HCT116 (cell line): ENCODE measurements around the gene HDAC7. TPM values are rescaled to one million over a fixed set of nuclear protein-coding genes. Genes with fewer than 3 reads are reported as not detected.

Source experiments
- ATAC-seq: fragments of 200-7000 bp; cut with Tn5 transposase; 2 replicates; pipeline ENCODE4 v1.9.1; 2020; ENCODE audit warnings: mild to moderate bottlenecking, moderate library complexity
- BruUV-seq: library from RNA; stranded (reverse); fragments of 400-500 nt; replicated peaks from 2 replicates; lab custom pipeline; 2021; lab: Mats Ljungman, UMichigan
- CTCF ChIA-PET: fragments of 300-600 bp; sonication (Branson Sonifier 250); formaldehyde crosslinking; loops from one replicate; lab custom pipeline; 2021; ENCODE audit warnings: antibody characterized with exemption; lab: Charles Lee
- POLR2A ChIA-PET: fragments of 300-600, 350-600 bp; sonication (Branson Sonifier 250); formaldehyde crosslinking; loops from one replicate; lab custom pipeline; 2021; ENCODE audit warnings: antibody characterized with exemption; lab: Charles Lee
- RAD21 ChIA-PET, 2 experiments: fragments of 300-600 bp; sonication (Branson Sonifier 250); formaldehyde crosslinking; loops; one replicate each; lab custom pipeline; 2023; ENCODE audit warnings: low total read pairs in 2 of 2; ENCODE audit not compliant: uncharacterized antibody in 2 of 2, unreplicated experiment in 2 of 2, low non-redundant PET in 1 of 2; lab: Charles Lee
- DNase-seq: peaks from one replicate; pipeline ENCODE4 v3.0.0-alpha.2; 2010; ENCODE audit warnings: low read depth, low spot score
- H2AFZ ChIP-seq: fragments of 200-600 bp; shearing (Covaris generic), sonication (generic); 2 replicates; pipeline ENCODE4 v1.6.1; 2017; ENCODE audit warnings: low read depth, mixed run types, mixed read lengths, antibody characterized with exemption, low read length; ENCODE audit not compliant: poor library complexity, severe bottlenecking
- H3K27ac ChIP-seq: 2 replicates; pipeline ENCODE4 v1.5.1; 2012; ENCODE audit warnings: low read depth, low read length
- H3K27me3 ChIP-seq: fragments of 200-600 bp; sonication (generic); 2 replicates; pipeline ENCODE4 v1.6.1; 2016; ENCODE audit warnings: mixed run types, low read length, mixed read lengths; ENCODE audit not compliant: insufficient read depth
- H3K36me3 ChIP-seq, 2 experiments: fragments of 200-500 bp in 1 of 2; fragments of 200-600 bp in 1 of 2; sonication (Bioruptor generic) in 1 of 2; sonication (generic) in 1 of 2; 2 replicates each; pipeline versions ENCODE4 v1.5.1 to v1.6.1; 2014 to 2016; ENCODE audit warnings: low read length in 2 of 2, inconsistent platforms in 1 of 2, mixed read lengths in 1 of 2, mixed run types in 1 of 2; ENCODE audit not compliant: insufficient read depth in 2 of 2, control insufficient read depth in 1 of 2
- H3K4me1 ChIP-seq, 2 experiments: fragments of 200-600 bp in 1 of 2; sonication (generic) in 1 of 2; 2 replicates each; pipeline versions ENCODE4 v1.5.1 to v1.6.1; 2012 to 2017; ENCODE audit warnings: low read length in 2 of 2, inconsistent platforms in 1 of 2, mild to moderate bottlenecking in 1 of 2, mixed read lengths in 1 of 2, mixed run types in 1 of 2, moderate library complexity in 1 of 2; ENCODE audit not compliant: insufficient read depth in 2 of 2, control insufficient read depth in 1 of 2
- H3K4me2 ChIP-seq: fragments of 200-600 bp; sonication (generic); 2 replicates; pipeline ENCODE4 v1.6.1; 2017; ENCODE audit warnings: mixed run types, low read length, mixed read lengths
- H3K4me3 ChIP-seq, 2 experiments: fragments of 200-600 bp in 1 of 2; sonication (generic) in 1 of 2; replicated peaks in 1 of 2; 2 replicates each; pipeline ENCODE4 v1.5.1; 2011 to 2016; ENCODE audit warnings: low read length in 2 of 2, control low read depth in 1 of 2, low read depth in 1 of 2, mild to moderate bottlenecking in 1 of 2, mixed read lengths in 1 of 2, mixed run types in 1 of 2
- H3K79me2 ChIP-seq: fragments of 200-600 bp; sonication (generic); 2 replicates; pipeline ENCODE4 v1.6.1; 2017; ENCODE audit warnings: mild to moderate bottlenecking, mixed run types, low read length, moderate library complexity, mixed read lengths; ENCODE audit not compliant: insufficient read depth
- H3K9ac ChIP-seq: fragments of 200-600 bp; sonication (generic); 2 replicates; pipeline ENCODE4 v1.6.1; 2016; ENCODE audit warnings: low read length, mixed read lengths
- H3K9me2 ChIP-seq: fragments of 200-600 bp; sonication (generic), shearing (Covaris generic); 2 replicates; pipeline ENCODE4 v1.6.1; 2017; ENCODE audit warnings: mixed run types, mild to moderate bottlenecking, moderate library complexity; ENCODE audit not compliant: insufficient read depth
- H3K9me3 ChIP-seq, 2 experiments: fragments of 200-500 bp in 1 of 2; fragments of 200-600 bp in 1 of 2; sonication (Bioruptor generic) in 1 of 2; sonication (generic) in 1 of 2; 2 replicates each; pipeline ENCODE4 v1.6.1; 2014 to 2017; ENCODE audit warnings: low read length in 2 of 2, mixed read lengths in 2 of 2, inconsistent platforms in 1 of 2, low read depth in 1 of 2, mild to moderate bottlenecking in 1 of 2, mixed run types in 1 of 2, moderate library complexity in 1 of 2; ENCODE audit not compliant: control insufficient read depth in 1 of 2, insufficient read depth in 1 of 2
- H4K20me1 ChIP-seq: fragments of 200-600 bp; sonication (generic), shearing (Covaris generic); 2 replicates; pipeline ENCODE4 v1.6.1; 2017; ENCODE audit warnings: mixed run types, mild to moderate bottlenecking, moderate library complexity; ENCODE audit not compliant: insufficient read depth
- CTCF ChIP-seq, 3 experiments: fragments of 200-600 bp in 1 of 3; sonication (generic) in 1 of 3; IDR thresholded peaks in 2 of 3; conservative IDR thresholded peaks in 1 of 3; 2 replicates each; pipeline ENCODE4 v1.5.1; 2012 to 2017; ENCODE audit warnings: low read depth in 2 of 3, low read length in 2 of 3, antibody characterized with exemption in 1 of 3, borderline replicate concordance in 1 of 3, control low read depth in 1 of 3, mild to moderate bottlenecking in 1 of 3, mixed read lengths in 1 of 3, mixed run types in 1 of 3, moderate library complexity in 1 of 3; ENCODE audit not compliant: insufficient read depth in 1 of 3
- EGR1 ChIP-seq: IDR thresholded peaks from 2 replicates; pipeline ENCODE4 v1.6.1; 2012; ENCODE audit warnings: low read depth
- ELF1 ChIP-seq: IDR thresholded peaks from 2 replicates; pipeline ENCODE4 v1.6.1; 2012; ENCODE audit warnings: low read depth, borderline replicate concordance
- EZH2phosphoT487 ChIP-seq: fragments of 200-600 bp; IDR thresholded peaks from 2 replicates; pipeline ENCODE4 v1.6.1; 2018; ENCODE audit warnings: antibody characterized with exemption, borderline replicate concordance
- POLR2A ChIP-seq: IDR thresholded peaks from 2 replicates; pipeline ENCODE4 v1.7.0; 2011; ENCODE audit warnings: borderline replicate concordance; ENCODE audit not compliant: insufficient read depth, insufficient read length; ENCODE audit errors: extremely low read depth
- REST ChIP-seq: IDR thresholded peaks from 2 replicates; pipeline ENCODE4 v1.6.1; 2012; ENCODE audit warnings: low read depth
- SIN3A ChIP-seq: IDR thresholded peaks from 2 replicates; pipeline ENCODE4 v1.6.1; 2012; ENCODE audit warnings: low read depth
- SRF ChIP-seq: IDR thresholded peaks from 2 replicates; pipeline ENCODE4 v1.6.1; 2012; ENCODE audit warnings: low read depth
- TCF7L2 ChIP-seq: IDR thresholded peaks from 2 replicates; pipeline ENCODE4 v1.7.0; 2011; ENCODE audit warnings: borderline replicate concordance, inconsistent platforms; ENCODE audit not compliant: insufficient read depth, insufficient read length; ENCODE audit errors: extremely low read depth
- intact Hi-C: fragments of 100-400 bp; cut with micrococcal nuclease; formaldehyde crosslinking; loops from 2 replicates; pipeline ENCODE4 v1.10.0; 2022
- total RNA-seq: library from RNA; stranded (reverse); gene quantifications from one replicate; pipeline ENCODE4 v1.2.1, GENCODE V29; 2021; ENCODE audit not compliant: unreplicated experiment

Gene HDAC7
- total RNA-seq, 1 experiment from 2014 or later: 38.1 TPM

DNA sequence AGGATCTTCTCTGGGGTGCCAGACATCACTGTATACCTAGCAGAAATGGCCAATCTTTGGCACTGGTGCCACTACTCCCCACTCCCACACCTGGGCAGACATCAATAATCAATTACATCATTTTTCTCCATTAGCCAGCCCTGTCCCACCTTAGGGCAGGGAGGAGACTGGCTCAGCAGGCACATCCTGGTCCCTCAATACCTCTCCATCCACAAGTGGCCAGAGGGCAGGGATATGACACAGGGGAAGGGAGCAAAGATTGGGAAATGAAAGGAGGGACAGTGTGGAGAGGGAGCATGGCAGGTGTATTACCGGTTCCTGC is 71.2 kb downstream of the HDAC7 start:
- ChIA-PET CTCF (interaction anchor here (1.9 kb wide), 1 partner anchor 11 kb away, joined by 7 read pairs; the partner anchor contains the start of gene RAPGEF3), RAD21 (no interaction called here), POLR2A (no interaction called here)
- Histone ChIP-seq H3K4me2 (no peak overlapping the region), H3K9me3 (no peaks in the 10 kb centered on the region), H2AFZ (no peak overlapping the region), H3K36me3 (no peaks in the 10 kb centered on the region), H4K20me1 (no peaks in the 10 kb centered on the region), H3K4me1 (peaks cover 15 to 32% of the 10 kb centered on the region in 2 experiments), H3K27me3 (no peaks in the 10 kb centered on the region), H3K4me3 (no peak overlapping the region), H3K27ac (no peak overlapping the region), H3K9ac (no peak overlapping the region), H3K79me2 (no peaks in the 10 kb centered on the region), H3K9me2 (no peaks in the 10 kb centered on the region)
- intact Hi-C loops: no loop called here
- BruUV-seq: no TSS peak
- no peak for DNase-seq
- ATAC-seq: no peak
- TF ChIP-seq EZH2phosphoT487 (no peak), ELF1 (no peak), SIN3A (no peak)

DNA sequence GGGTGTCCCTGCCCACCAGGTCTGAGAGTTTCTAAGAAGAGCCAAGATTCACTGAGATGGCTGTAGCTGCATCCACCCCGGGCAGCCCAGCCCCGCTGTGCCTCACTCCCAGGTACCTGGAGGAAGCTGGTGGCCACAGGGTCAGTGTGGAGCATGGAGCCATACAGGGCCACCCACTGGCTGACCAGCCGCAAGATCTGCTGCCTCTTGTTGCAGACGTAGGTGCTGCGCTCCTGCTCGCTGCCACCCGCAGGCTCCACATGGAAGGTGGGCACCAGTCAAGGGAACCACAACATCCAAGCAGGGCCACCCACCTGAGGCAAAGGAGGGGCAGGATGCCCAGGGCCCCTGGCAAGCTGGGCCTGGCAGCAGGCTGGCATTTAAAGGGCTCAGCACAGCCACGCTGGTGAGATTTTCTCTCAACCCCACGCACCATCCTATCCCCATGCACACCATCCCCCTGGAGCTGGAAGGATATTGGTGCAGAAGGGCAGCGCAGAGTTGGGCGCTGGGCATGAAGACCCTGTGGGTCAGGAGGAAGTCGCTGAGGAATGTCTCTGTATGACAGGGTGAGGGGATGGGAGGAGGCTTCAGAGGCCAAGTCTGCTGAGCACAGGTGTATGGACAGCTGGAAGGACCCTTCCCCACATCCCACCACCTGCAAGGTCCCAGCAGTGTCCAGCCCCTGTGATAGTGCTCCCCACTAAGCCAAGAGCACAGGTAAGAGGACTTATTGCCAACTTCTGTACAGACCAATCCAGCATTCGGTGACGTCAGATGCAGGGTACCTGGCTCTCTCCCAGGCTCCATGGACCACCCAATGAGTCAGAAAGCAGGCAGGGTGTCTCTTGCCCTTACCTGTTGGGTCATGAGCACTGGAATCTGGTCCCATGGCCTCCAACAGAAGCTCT is 71.9 kb downstream of the HDAC7 start:
- Histone ChIP-seq H3K27me3 (no peaks in the 10 kb centered on the region), H3K9ac (no peak overlapping the region), H3K4me2 (no peak overlapping the region), H4K20me1 (no peaks in the 10 kb centered on the region), H3K9me3 (no peaks in the 10 kb centered on the region), H3K27ac (no peak overlapping the region), H3K4me1 (peaks cover 9 to 26% of the 10 kb centered on the region in 2 experiments), H3K9me2 (no peaks in the 10 kb centered on the region), H3K4me3 (no peak overlapping the region), H3K36me3 (no peaks in the 10 kb centered on the region), H3K79me2 (no peaks in the 10 kb centered on the region), H2AFZ (no peak overlapping the region)
- POLR2A ChIA-PET: no interaction called here
- CTCF ChIA-PET: interaction anchor here (1.0 to 1.9 kb wide), 2 partner anchors 11 to 19 kb away, joined by 4 to 7 read pairs; partner anchors contain the start of gene RAPGEF3
- RAD21 ChIA-PET: no interaction called here
- no peak for DNase-seq
- intact Hi-C loops: no loop called here
- no peak for ATAC-seq
- no TSS peak for BruUV-seq
- TF ChIP-seq EGR1 (no peak), REST (no peak), CTCF (IDR thresholded peaks at IDR 0.05 in 2 of 3, conservative IDR thresholded peaks at IDR 0.05 in 1 of 3; ENCODE audit: borderline replicate concordance in 1 of 3, insufficient read depth in 1 of 3, low read depth in 2 of 3, low read length in 2 of 3) (no peak), POLR2A (no peak), SIN3A (no peak), EZH2phosphoT487 (no peak), SRF (no peak), TCF7L2 (no peak)
